ENCODE results near the gene ZSCAN5B.
A peak's percentile ranks its signal among the peaks of the same experiment; 100 is the strongest.

The ZSCAN5B gene

GRCh38 chr19:56142897-56143434 is 54.6 kb downstream of the ZSCAN5B start:
- no peak for DNase-seq

GRCh38 chr19:56142087-56142787 is 55.3 kb downstream of the ZSCAN5B start:
- DNase-seq = no peak

GRCh38 chr19:56141417-56141993 is 56.1 kb downstream of the ZSCAN5B start:
- DNase-seq = no peak

GRCh38 chr19:56140583-56141416 is 56.8 kb downstream of the ZSCAN5B start, which contains the start of gene ZNF444:
ZNF444 (plus strand) TSS chr19:56141287; CDS start chr19:56146912, 5,625 bp downstream.
- DNase-seq = peak; percentile 100

GRCh38 chr19:56139847-56140582 is 57.6 kb downstream of the ZSCAN5B start:
- no peak for DNase-seq

Measured in NCI-H524 treated with DMSO at 0.1 percent for 48 hours (cell line).